ENCODE results near the gene SPTLC3.

Gene SPTLC3

GRCh38 chr20:13098720-13099355, 90.1 kb downstream of the SPTLC3 start:
- Histone ChIP-seq H3K27ac (ENCODE audit: low read length) (no peak overlapping the region), H3K4me1 (ENCODE audit: low read length) (no peaks in the 10 kb centered on the region), H4K20me1 (ENCODE audit: insufficient read depth, low read length) (no peaks in the 10 kb centered on the region), H3K4me3 (ENCODE audit: low read length) (no peak overlapping the region), H3K27me3 (ENCODE audit: low read depth, low read length) (peaks cover 58% of the 10 kb centered on the region), H3K9me3 (ENCODE audit: insufficient read depth, low read length) (no peaks in the 10 kb centered on the region), H3K9ac (ENCODE audit: low read length) (no peak overlapping the region), H3K4me2 (ENCODE audit: low read length) (no peak overlapping the region), H3K36me3 (replicated peaks; ENCODE audit: low read depth, low read length) (no peaks in the 10 kb centered on the region), H2AFZ (ENCODE audit: low read depth, low read length) (no peak overlapping the region), H3K79me2 (ENCODE audit: low read length) (no peaks in the 10 kb centered on the region)
- TF ChIP-seq CTCF (IDR thresholded peaks at IDR 0.05; ENCODE audit: low read depth, low read length) (no peak), EZH2phosphoT487 (IDR thresholded peaks at IDR 0.05; ENCODE audit: low read depth) (no peak)

GRCh38 chr20:13099676-13100075, 90.9 kb downstream of the SPTLC3 start:
- H3K27me3 ChIP-seq (ENCODE audit: low read depth, low read length), result peaks cover 52% of the 10 kb centered on the region
- H3K79me2 ChIP-seq (ENCODE audit: low read length), result no peaks in the 10 kb centered on the region
- no peaks in the 10 kb centered on the region for H3K9me3 ChIP-seq (ENCODE audit: insufficient read depth, low read length)
- H4K20me1 ChIP-seq (ENCODE audit: insufficient read depth, low read length), result no peaks in the 10 kb centered on the region
- no peaks in the 10 kb centered on the region for H3K4me1 ChIP-seq (ENCODE audit: low read length)
- no peak overlapping the region for H3K27ac ChIP-seq (ENCODE audit: low read length)
- H3K4me3 ChIP-seq (ENCODE audit: low read length), result no peak overlapping the region
- no peak overlapping the region for H3K9ac ChIP-seq (ENCODE audit: low read length)
- no peak overlapping the region for H3K4me2 ChIP-seq (ENCODE audit: low read length)
- no peak for TF ChIP-seq EZH2phosphoT487 (IDR thresholded peaks at IDR 0.05; ENCODE audit: low read depth)
- TF ChIP-seq CTCF (IDR thresholded peaks at IDR 0.05; ENCODE audit: low read depth, low read length), result no peak
- no peak overlapping the region for H2AFZ ChIP-seq (ENCODE audit: low read depth, low read length)
- no peaks in the 10 kb centered on the region for H3K36me3 ChIP-seq (replicated peaks; ENCODE audit: low read depth, low read length)

- Histone ChIP-seq H3K36me3 (replicated peaks; ENCODE audit: low read depth, low read length) (no peaks in the 10 kb centered on the region), H4K20me1 (ENCODE audit: insufficient read depth, low read length) (no peaks in the 10 kb centered on the region), H3K27me3 (ENCODE audit: low read depth, low read length) (peaks cover 37% of the 10 kb centered on the region), H2AFZ (ENCODE audit: low read depth, low read length) (no peak overlapping the region), H3K27ac (ENCODE audit: low read length) (no peak overlapping the region), H3K9ac (ENCODE audit: low read length) (no peak overlapping the region), H3K79me2 (ENCODE audit: low read length) (no peaks in the 10 kb centered on the region), H3K4me2 (ENCODE audit: low read length) (no peak overlapping the region), H3K9me3 (ENCODE audit: insufficient read depth, low read length) (no peaks in the 10 kb centered on the region), H3K4me1 (ENCODE audit: low read length) (0 out of 2 replicates have a peak, but pooled peaks cover 3% of the 10 kb centered on the region), H3K4me3 (ENCODE audit: low read length) (no peak overlapping the region)
- TF ChIP-seq EZH2phosphoT487 (IDR thresholded peaks at IDR 0.05; ENCODE audit: low read depth) (no peak), CTCF (IDR thresholded peaks at IDR 0.05; ENCODE audit: low read depth, low read length) (no peak)
Observed at GRCh38 chr20:13101276-13101675, 92.5 kb downstream of the SPTLC3 start.

GRCh38 chr20:13101706-13102105, 92.9 kb downstream of the SPTLC3 start:
- Histone ChIP-seq H3K27me3 (ENCODE audit: low read depth, low read length) (peaks cover 37% of the 10 kb centered on the region), H2AFZ (ENCODE audit: low read depth, low read length) (no peak overlapping the region), H3K9me3 (ENCODE audit: insufficient read depth, low read length) (no peaks in the 10 kb centered on the region), H3K4me2 (ENCODE audit: low read length) (no peak overlapping the region), H4K20me1 (ENCODE audit: insufficient read depth, low read length) (no peaks in the 10 kb centered on the region), H3K9ac (ENCODE audit: low read length) (no peak overlapping the region), H3K36me3 (replicated peaks; ENCODE audit: low read depth, low read length) (no peaks in the 10 kb centered on the region), H3K4me1 (ENCODE audit: low read length) (0 out of 2 replicates have a peak, but pooled peaks cover 5% of the 10 kb centered on the region), H3K27ac (ENCODE audit: low read length) (no peak overlapping the region), H3K79me2 (ENCODE audit: low read length) (no peaks in the 10 kb centered on the region), H3K4me3 (ENCODE audit: low read length) (no peak overlapping the region)
- TF ChIP-seq CTCF (IDR thresholded peaks at IDR 0.05; ENCODE audit: low read depth, low read length) (no peak), EZH2phosphoT487 (IDR thresholded peaks at IDR 0.05; ENCODE audit: low read depth) (no peak)

Measured in OCI-LY3 (cell line).